H1 (cell line): ENCODE measurements around the gene WDR33. TPM values are rescaled to one million over a fixed set of nuclear protein-coding genes. Genes with fewer than 3 reads are reported as not detected.

Source experiments
- CHD7 ChIP-seq: fragments of 300-600 bp; sonication (generic); IDR thresholded peaks from 2 replicates; pipeline ENCODE4 v1.7.1; 2012; ENCODE audit warnings: low read length, moderate library complexity, mild to moderate bottlenecking, inconsistent platforms; ENCODE audit not compliant: insufficient replicate concordance
- NANOG ChIP-seq: IDR thresholded peaks from 2 replicates; pipeline ENCODE4 v1.6.1; 2011; ENCODE audit warnings: low read length, low read depth, mild to moderate bottlenecking, inconsistent platforms; ENCODE audit not compliant: insufficient read depth, poor library complexity, severe bottlenecking
- POU5F1 ChIP-seq: IDR thresholded peaks from 2 replicates; pipeline ENCODE4 v1.6.1; 2011; ENCODE audit warnings: low read depth, mild to moderate bottlenecking, low read length, moderate library complexity
- polyA plus RNA-seq, 7 experiments: library from polyadenylated mRNA; depleted of rRNA in 3 of 7; stranded (reverse) in 5 of 7; unstranded in 2 of 7; fragments of >200 nt in 5 of 7; fragments of 200-250 nt in 2 of 7; gene quantifications; 1 replicate in 5 of 7; 2 replicates in 1 of 7; 4 replicates in 1 of 7; pipeline versions ENCODE4 v1.2.1 to v1.2.3, GENCODE V29; 2011 to 2013; ENCODE audit warnings: missing spikeins in 2 of 7, mixed read lengths in 2 of 7
- total RNA-seq: library from RNA; stranded (reverse); fragmentation: NEBNext Ultra II Directional; extraction: Animal tissue kit (Norgen Biotek cat#: 25700); gene quantifications from 2 replicates; pipeline ENCODE4 v1.2.1, GENCODE V29; 2021

WDR33 gene
- total and polyA plus RNA-seq, 2 of the 8 experiments (the other 6 are each of a cell fraction or from before 2014, with no cell fraction given), result 18.1 to 82.7 TPM

GRCh38 chr2:127698553-127699355, 112.2 kb downstream of the WDR33 start (continued):
- TF ChIP-seq CHD7 (no peak), NANOG (no peak), POU5F1 (no peak)
- TF ChIP-seq, all 59 proteins: peak for 0
